ENCODE measurements around the gene TMPRSS11E.
"Not testable (repeated sequence)": the region's sequence is repeated elsewhere in the genome, so short reads cannot be mapped to it uniquely, and the experiment has no call there.

Gene TMPRSS11E

DNA sequence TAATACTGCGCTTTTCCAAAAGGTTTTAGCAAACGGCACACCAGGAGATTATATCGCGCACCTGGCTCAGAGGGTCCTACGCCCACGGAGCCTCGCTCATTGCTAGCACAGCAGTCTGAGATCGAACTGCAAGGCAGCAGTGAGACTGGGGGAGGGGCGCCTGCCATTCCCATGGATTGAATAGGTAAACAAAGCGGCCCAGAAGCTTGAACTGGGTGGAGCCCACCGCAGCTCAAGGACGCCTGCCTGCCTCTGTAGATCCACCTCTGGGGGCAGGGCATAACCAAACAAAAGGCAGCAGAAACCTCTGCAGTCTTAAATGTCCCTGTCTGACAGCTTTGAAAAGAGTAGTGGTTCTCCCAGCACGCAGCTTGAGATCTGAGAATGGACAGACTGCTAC lies 95.5 kb downstream of the TMPRSS11E start:
- not testable (repeated sequence) for H3K27ac ChIP-seq (ENCODE audit: low read depth in 2 of 2, low read length in 2 of 2); H3K4me1 ChIP-seq (ENCODE audit: control insufficient read depth in 2 of 2, insufficient read depth in 2 of 2, low read length in 2 of 2); H3K9ac ChIP-seq (ENCODE audit: low read depth in 1 of 2, low read length in 2 of 2); H3K4me3 ChIP-seq (ENCODE audit: low read length in 2 of 2); H3K27me3 ChIP-seq (ENCODE audit: control insufficient read depth in 2 of 2, insufficient read depth in 2 of 2, low read length in 2 of 2); H3K9me3 ChIP-seq (ENCODE audit: control insufficient read depth in 2 of 2, low read length in 2 of 2)
- peaks cover 0 to 26% of the 10 kb centered on the region in 2 donors for H3K36me3 ChIP-seq (ENCODE audit: control insufficient read depth in 2 of 2, insufficient read depth in 2 of 2, low read length in 2 of 2)
